Esophagus (tissue), 2 donors: ENCODE measurements around the gene TNPO2. TPM values are rescaled to one million over a fixed set of nuclear protein-coding genes. Genes with fewer than 3 reads are reported as not detected.
A peak's percentile ranks its signal among the peaks of the same experiment; 100 is the strongest.

ENCODE experiments used
- H3K27ac ChIP-seq, 2 donors: one replicate each; pipeline ENCODE4 v1.5.1; 2013; ENCODE audit warnings: low read depth in 2 of 2, mild to moderate bottlenecking in 2 of 2, inconsistent platforms in 1 of 2, low read length in 1 of 2, moderate library complexity in 1 of 2
- H3K27me3 ChIP-seq, 2 donors: one replicate each; pipeline ENCODE4 v1.6.1; 2013; ENCODE audit warnings: low read length in 2 of 2, control low read depth in 1 of 2, mild to moderate bottlenecking in 1 of 2; ENCODE audit not compliant: insufficient read depth in 2 of 2, control insufficient read depth in 1 of 2
- H3K36me3 ChIP-seq, 2 donors: one replicate each; pipeline ENCODE4 v1.6.1; 2013; ENCODE audit warnings: low read length in 1 of 2; ENCODE audit not compliant: control insufficient read depth in 2 of 2, insufficient read depth in 2 of 2
- H3K4me1 ChIP-seq, 2 donors: one replicate each; pipeline ENCODE4 v1.6.1; 2013; ENCODE audit warnings: low read length in 1 of 2; ENCODE audit not compliant: control insufficient read depth in 2 of 2, insufficient read depth in 2 of 2
- H3K4me3 ChIP-seq, 2 donors: one replicate each; pipeline ENCODE4 v1.5.1; 2013; ENCODE audit warnings: low read length in 2 of 2, mild to moderate bottlenecking in 2 of 2, low read depth in 1 of 2, moderate library complexity in 1 of 2
- H3K9me3 ChIP-seq, 2 donors: one replicate each; pipeline ENCODE4 v1.6.1; 2013; ENCODE audit warnings: mild to moderate bottlenecking in 2 of 2, low read depth in 1 of 2, low read length in 1 of 2, moderate library complexity in 1 of 2; ENCODE audit not compliant: control insufficient read depth in 2 of 2, insufficient read depth in 1 of 2
- WGBS, 2 donors: extraction: QIAGEN DNeasy Blood & Tissue Kit; methylation state at CpG; one replicate each; pipeline ENCODE4 v1.1.7; 2013; 5-methylcytosine and 5-hydroxymethylcytosine counted together
- polyA plus RNA-seq, 2 donors: library from polyadenylated mRNA; stranded (reverse); fragments of 200-250 nt; gene quantifications; one replicate each; pipeline ENCODE4 v1.2.3, GENCODE V29; 2013
- donor health status: healthy with polysubstance abuse.
- donor health status: Bipolar disorder and iron deficiency.

Gene TNPO2
- polyA plus RNA-seq, 2 donors = 29.7 to 37.2 TPM

DNA sequence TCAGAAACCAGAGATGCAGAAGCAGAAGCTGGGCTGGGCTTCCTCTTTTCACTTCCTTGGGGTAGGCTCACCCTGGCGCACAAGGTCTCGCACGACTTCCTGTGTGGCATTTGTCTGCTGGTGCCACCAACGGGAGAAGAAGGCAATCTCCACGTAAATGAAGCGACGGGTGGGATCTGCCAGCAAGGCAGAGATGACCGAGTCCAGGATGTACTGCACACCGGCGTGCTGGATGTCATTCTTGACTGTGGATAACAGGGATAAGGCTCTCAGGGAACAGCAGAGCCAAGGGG is 58.5 kb downstream of the TNPO2 start:
- WGBS, 2 donors = 76 to 77% methylated on average over 10 of the region's 10 CpGs
- H3K4me3 ChIP-seq = peak overlapping the region in 1 of 2 donors; percentile 92

DNA sequence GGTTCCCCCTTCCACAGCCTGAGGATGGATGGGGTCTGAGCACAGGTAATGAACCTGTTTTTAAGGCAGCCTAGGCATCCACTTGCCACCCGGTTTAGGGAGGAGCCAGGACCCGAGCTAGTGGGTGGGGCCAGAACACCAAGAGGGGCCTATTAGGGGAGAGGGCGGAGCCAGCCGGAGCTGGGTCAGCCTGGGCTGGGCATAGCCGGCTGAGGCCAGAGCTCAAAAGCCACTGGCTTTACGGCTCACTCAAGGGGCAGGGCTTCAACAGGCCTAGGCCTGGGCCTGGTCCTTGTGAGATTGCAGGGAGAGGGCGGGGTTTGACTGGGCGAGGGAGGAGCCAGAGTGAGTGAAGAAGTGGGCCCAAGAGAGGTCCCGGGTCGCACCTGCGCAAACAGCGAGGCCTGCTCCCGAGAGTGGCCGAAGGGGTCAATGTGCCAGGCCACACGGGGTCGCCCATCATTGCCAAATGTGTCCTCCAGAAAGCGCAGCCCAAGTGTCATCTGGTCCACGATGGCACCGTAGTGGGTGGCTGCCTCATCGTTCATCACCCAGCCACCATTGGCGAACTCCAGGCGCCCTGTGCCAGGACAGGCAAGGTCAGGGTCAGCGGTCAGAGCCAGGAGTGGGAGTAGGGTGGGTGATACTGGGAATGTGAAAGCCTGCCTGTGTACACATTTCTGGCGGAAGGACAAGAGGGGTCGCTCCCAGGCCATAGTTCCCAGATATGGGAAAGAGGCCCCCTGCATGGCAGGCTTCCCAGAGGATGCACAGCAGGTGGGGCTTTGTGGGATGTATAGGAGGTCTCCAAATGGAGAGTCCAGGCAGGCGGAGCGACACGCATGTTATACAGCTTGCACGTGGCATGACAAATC is 59.1 kb downstream of the TNPO2 start:
- H3K4me3 ChIP-seq = peak overlapping the region in 1 of 2 donors; percentile 2
- 86 to 87% methylated on average over 29 of the region's 29 CpGs for whole genome bisulfite sequencing, 2 donors
- no peaks in the 10 kb centered on the region for H3K27me3 ChIP-seq
- H3K4me1 ChIP-seq = peaks cover 14 to 20% of the 10 kb centered on the region in 2 donors
- H3K27ac ChIP-seq = peak overlapping the region in 1 of 2 donors; percentile 22
- H3K9me3 ChIP-seq = no peaks in the 10 kb centered on the region
- peaks cover 0 to 25% of the 10 kb centered on the region in 2 donors for H3K36me3 ChIP-seq

More for the DNA sequence above, 58.5 kb downstream of the TNPO2 start:
- H3K27ac ChIP-seq = no peak overlapping the region
- no peaks in the 10 kb centered on the region for H3K9me3 ChIP-seq
- H3K27me3 ChIP-seq = no peaks in the 10 kb centered on the region
- H3K36me3 ChIP-seq = peaks cover 0 to 22% of the 10 kb centered on the region in 2 donors
- H3K4me1 ChIP-seq = peaks cover 16 to 21% of the 10 kb centered on the region in 2 donors

DNA sequence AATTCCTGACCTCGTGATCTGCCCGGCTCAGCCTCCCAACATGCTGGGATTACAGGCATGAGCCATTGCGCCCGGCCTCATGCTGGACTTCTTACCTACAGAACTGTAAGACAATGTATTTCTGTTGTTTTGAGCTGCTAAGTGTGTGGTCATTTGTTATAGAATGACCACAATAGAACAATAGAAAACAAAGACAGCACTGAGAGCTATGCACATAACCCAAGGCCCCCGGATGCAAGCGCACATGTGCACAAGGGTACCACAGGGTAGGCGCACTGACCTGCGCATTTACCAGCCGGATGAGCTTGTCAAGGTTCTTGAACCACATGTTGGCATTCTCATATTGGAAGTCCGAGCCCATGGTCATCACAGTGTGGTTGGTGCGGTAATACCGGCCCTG is 62.8 kb downstream of the TNPO2 start:
- Histone ChIP-seq H3K36me3 (peaks cover 0 to 34% of the 10 kb centered on the region in 2 donors), H3K4me1 (peaks cover 2 to 6% of the 10 kb centered on the region in 2 donors), H3K27me3 (no peaks in the 10 kb centered on the region), H3K27ac (no peak overlapping the region), H3K9me3 (no peaks in the 10 kb centered on the region), H3K4me3 (no peak overlapping the region)
- 93 to 94% methylated on average over 12 of the region's 12 CpGs for WGBS, 2 donors

DNA sequence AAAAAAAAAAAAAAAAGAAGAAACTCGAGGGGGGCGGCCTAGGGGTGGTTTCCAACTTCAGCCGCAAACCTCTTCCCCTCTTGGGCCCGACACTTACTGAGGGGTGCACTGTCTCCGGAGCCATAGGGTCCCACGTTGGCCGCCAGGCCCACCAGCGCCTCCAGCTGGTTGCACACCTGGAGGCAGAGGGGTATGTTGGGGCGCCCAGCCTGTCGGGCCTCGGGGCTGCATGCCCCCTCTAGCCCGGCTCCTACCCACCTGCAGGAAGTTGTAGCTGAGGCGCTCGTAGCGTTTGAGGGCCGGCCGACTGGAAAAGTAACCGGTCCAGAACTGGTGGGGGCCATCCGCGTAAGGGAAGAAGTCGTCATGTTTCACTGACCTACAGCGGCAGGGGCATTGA is 65.8 kb downstream of the TNPO2 start:
- no peaks in the 10 kb centered on the region for H3K27me3 ChIP-seq
- no peaks in the 10 kb centered on the region for H3K4me1 ChIP-seq
- H3K4me3 ChIP-seq = no peak overlapping the region
- H3K36me3 ChIP-seq = peaks cover 9 to 28% of the 10 kb centered on the region in 2 donors
- 93 to 97% methylated on average over 22 of the region's 22 CpGs for WGBS, 2 donors
- no peaks in the 10 kb centered on the region for H3K9me3 ChIP-seq
- H3K27ac ChIP-seq = no peak overlapping the region

DNA sequence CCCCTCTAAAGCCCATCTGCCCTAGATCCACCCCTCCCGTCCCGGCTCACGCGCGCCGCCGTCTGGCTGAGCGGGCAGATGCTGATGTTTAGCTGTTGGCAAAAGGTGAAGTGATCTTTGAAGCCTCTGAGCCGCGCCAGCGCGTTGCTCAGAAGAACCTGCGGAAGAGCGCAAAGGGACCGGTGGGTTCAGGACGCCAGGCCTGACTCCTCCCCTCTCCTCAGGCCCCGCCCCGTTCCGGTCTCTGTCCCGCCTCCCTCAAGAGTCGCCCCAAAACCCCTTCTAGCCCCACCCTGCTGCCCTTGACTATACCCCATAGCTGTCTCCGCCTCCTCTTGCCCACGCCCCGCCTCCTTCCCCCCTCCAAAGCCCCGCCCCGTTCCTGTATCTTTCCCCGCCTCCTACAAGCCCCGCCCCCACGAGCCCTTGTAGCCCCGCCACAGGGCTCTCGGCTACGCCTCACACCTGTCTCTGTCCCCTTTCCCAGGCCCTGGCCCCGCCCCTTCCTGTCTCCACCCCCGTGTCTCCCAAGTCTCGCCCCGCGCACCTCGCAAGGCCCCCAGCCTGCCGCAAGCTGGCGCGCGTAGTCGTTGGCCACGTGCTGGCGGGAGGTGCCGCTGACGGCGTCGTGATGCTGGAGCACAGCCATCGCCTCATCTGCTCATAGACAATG is 66.7 kb downstream of the TNPO2 start:
- Histone ChIP-seq H3K4me3 (no peak overlapping the region), H3K27me3 (no peaks in the 10 kb centered on the region), H3K4me1 (no peaks in the 10 kb centered on the region), H3K9me3 (no peaks in the 10 kb centered on the region), H3K36me3 (peaks cover 9 to 30% of the 10 kb centered on the region in 2 donors), H3K27ac (no peak overlapping the region)
- 69 to 75% methylated on average over 48 to 50 of the region's 50 CpGs for WGBS, 2 donors

DNA sequence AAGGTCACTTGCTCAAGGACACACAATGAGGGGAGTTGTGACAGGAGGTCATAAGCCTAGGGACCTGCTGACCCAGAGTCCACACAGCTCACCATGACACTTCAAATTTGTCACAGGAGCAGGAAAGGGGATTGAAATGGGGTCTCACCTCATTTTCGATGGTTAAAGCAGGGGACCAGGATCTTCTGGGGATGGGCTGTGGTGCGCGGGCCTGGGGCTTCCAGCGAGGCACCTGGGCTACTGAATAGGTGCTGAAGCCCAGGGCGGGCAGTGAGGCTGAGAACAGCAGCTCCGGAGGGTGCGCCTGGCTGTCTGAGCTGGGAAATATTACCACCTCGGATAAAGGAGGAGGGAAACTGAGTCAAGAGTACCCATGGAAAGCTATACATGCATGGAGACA is 68.2 kb downstream of the TNPO2 start:
- no peak overlapping the region for H3K27ac ChIP-seq
- H3K9me3 ChIP-seq = no peaks in the 10 kb centered on the region
- no peaks in the 10 kb centered on the region for H3K27me3 ChIP-seq
- peaks cover 9 to 24% of the 10 kb centered on the region in 2 donors for H3K36me3 ChIP-seq
- H3K4me1 ChIP-seq = no peaks in the 10 kb centered on the region
- H3K4me3 ChIP-seq = no peak overlapping the region
- WGBS, 2 donors = 94 to 96% methylated on average over 8 of the region's 8 CpGs

DNA sequence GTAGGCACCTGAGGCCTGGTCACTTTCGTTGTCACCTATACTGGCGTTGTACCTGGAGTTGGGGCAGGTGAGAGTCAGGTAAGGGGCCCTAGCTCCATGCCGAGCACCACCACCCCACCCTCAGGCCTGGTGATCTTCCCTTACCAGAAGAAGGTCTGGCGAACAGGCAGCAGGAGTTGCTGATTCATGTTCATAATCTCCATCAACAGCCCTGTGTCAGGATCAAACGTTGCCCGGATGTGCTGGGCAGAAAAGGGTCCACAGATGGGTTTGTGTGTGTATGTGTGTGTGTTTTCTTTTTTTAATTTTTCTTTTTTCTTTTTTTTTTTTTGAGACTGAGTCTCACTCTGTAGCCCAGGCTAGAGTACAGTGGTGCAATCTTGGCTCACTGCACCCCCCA is 71.5 kb downstream of the TNPO2 start:
- Histone ChIP-seq H3K4me3 (no peak overlapping the region), H3K4me1 (peaks cover 5 to 7% of the 10 kb centered on the region in 2 donors), H3K36me3 (peaks cover 9 to 12% of the 10 kb centered on the region in 2 donors), H3K27me3 (no peaks in the 10 kb centered on the region), H3K27ac (no peak overlapping the region), H3K9me3 (no peaks in the 10 kb centered on the region)
- WGBS, 2 donors = 91 to 92% methylated on average over 6 of the region's 6 CpGs

DNA sequence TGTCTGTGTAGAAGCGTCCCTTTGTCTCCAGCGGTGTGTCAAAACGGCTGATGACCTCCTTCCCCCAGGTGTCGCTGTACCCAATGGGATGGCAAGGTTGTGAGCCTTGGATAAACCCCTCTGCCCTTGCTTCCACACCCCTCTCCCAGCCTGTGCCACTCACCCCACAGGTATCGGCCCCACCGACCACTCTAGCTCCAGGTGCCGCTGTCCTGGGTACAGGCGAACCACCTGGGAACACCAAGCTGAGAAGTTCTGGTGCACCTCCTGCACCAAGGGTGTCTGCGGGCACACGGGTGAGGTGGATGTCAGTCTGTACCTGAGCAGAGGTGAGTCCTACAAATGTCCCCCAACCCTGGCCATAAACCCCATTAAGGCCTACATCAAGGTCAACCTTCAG is 73.8 kb downstream of the TNPO2 start:
- WGBS, 2 donors = 95 to 97% methylated on average over 10 of the region's 10 CpGs
- Histone ChIP-seq H3K36me3 (peaks cover 1 to 3% of the 10 kb centered on the region in 2 donors), H3K4me3 (no peak overlapping the region), H3K27ac (no peak overlapping the region), H3K4me1 (peaks cover 5 to 7% of the 10 kb centered on the region in 2 donors), H3K27me3 (no peaks in the 10 kb centered on the region), H3K9me3 (no peaks in the 10 kb centered on the region)
